ENCODE results near the gene ZMYND19. TPM values are rescaled to one million over a fixed set of nuclear protein-coding genes. Genes with fewer than 3 reads are reported as not detected.

ZMYND19 gene
- total RNA-seq, 1 donor from 2014 or later, result 4.3 TPM

- H3K36me3 ChIP-seq, result peaks cover 19 to 26% of the 10 kb centered on the region in 2 donors
- H3K27ac ChIP-seq, result peak overlapping the region in 1 of 2 donors; percentile 61
- H3K9me3 ChIP-seq, result no peaks in the 10 kb centered on the region
- intact Hi-C loops (cut with DNase I), result no loop called here
- no peak for TF ChIP-seq CTCF (IDR thresholded peaks at IDR 0.05)
- no peak overlapping the region for H3K4me3 ChIP-seq
- H3K4me1 ChIP-seq, result peaks cover 0 to 21% of the 10 kb centered on the region in 2 donors
- peak in 1 of 2 donors; percentile 80 for DNase-seq (ENCODE audit: low spot score in 2 of 2)
- H3K27me3 ChIP-seq, result no peaks in the 10 kb centered on the region
Observed at GRCh38 chr9:137611623-137612609, 21.6 kb upstream of the ZMYND19 start.

- H3K27me3 ChIP-seq, result no peaks in the 10 kb centered on the region
- no peaks in the 10 kb centered on the region for H3K9me3 ChIP-seq
- no peak overlapping the region for H3K27ac ChIP-seq
- no peak for TF ChIP-seq CTCF (IDR thresholded peaks at IDR 0.05)
- no peak overlapping the region for H3K4me3 ChIP-seq
- no peak for DNase-seq (ENCODE audit: low spot score in 2 of 2)
- intact Hi-C loops (cut with DNase I), result no loop called here
- H3K4me1 ChIP-seq, result peaks cover 6 to 28% of the 10 kb centered on the region in 2 donors
- peaks cover 19 to 26% of the 10 kb centered on the region in 2 donors for H3K36me3 ChIP-seq
Observed at GRCh38 chr9:137610944-137611343, 20.6 kb upstream of the ZMYND19 start.

- H3K4me1 ChIP-seq, result peaks cover 6 to 28% of the 10 kb centered on the region in 2 donors
- no peaks in the 10 kb centered on the region for H3K27me3 ChIP-seq
- DNase-seq (ENCODE audit: low spot score in 2 of 2), result no peak
- intact Hi-C loops (cut with DNase I), result loop anchor here (10.0 kb wide), 1 partner anchor 152 kb away; the partner anchor contains the start of gene NSMF
- H3K36me3 ChIP-seq, result no peaks in the 10 kb centered on the region
- H3K27ac ChIP-seq, result no peak overlapping the region
- H3K9me3 ChIP-seq, result no peaks in the 10 kb centered on the region
- peak overlapping the region; percentile 94 to 96 for H3K4me3 ChIP-seq
- no peak for TF ChIP-seq CTCF (IDR thresholded peaks at IDR 0.05)
Observed at GRCh38 chr9:137607141-137607857, 17.0 kb upstream of the ZMYND19 start.

- no peak overlapping the region for H3K27ac ChIP-seq
- H3K27me3 ChIP-seq, result no peaks in the 10 kb centered on the region
- no peak for DNase-seq (ENCODE audit: low spot score in 2 of 2)
- no peaks in the 10 kb centered on the region for H3K36me3 ChIP-seq
- H3K9me3 ChIP-seq, result no peaks in the 10 kb centered on the region
- no peak for TF ChIP-seq CTCF (IDR thresholded peaks at IDR 0.05)
- peaks cover 6 to 22% of the 10 kb centered on the region in 2 donors for H3K4me1 ChIP-seq
- peak overlapping the region; percentile 94 to 96 for H3K4me3 ChIP-seq
- intact Hi-C loops (cut with DNase I), result loop anchor here (10.0 kb wide), 1 partner anchor 152 kb away; the partner anchor contains the start of gene NSMF
Observed at GRCh38 chr9:137606734-137607138, 16.4 kb upstream of the ZMYND19 start.

- intact Hi-C loops (cut with DNase I), result loop anchor here (10.0 kb wide), 1 partner anchor 151 kb away; the partner anchor contains the start of gene NSMF
- no peak for TF ChIP-seq CTCF (IDR thresholded peaks at IDR 0.05)
- H3K27me3 ChIP-seq, result no peaks in the 10 kb centered on the region
- peak overlapping the region; percentile 71 to 79 for H3K27ac ChIP-seq
- no peaks in the 10 kb centered on the region for H3K9me3 ChIP-seq
- peaks cover 6 to 19% of the 10 kb centered on the region in 2 donors for H3K4me1 ChIP-seq
- peak overlapping the region; percentile 94 to 96 for H3K4me3 ChIP-seq
- no peaks in the 10 kb centered on the region for H3K36me3 ChIP-seq
- DNase-seq (ENCODE audit: low spot score in 2 of 2), result no peak
Observed at GRCh38 chr9:137606005-137606621, 15.8 kb upstream of the ZMYND19 start.

All from ascending aorta (tissue), 2 donors.